Cardiac fibroblast (primary cell): ENCODE measurements around the gene SHISAL1.

Source experiments
- DNase-seq, 2 donors: peaks; one replicate each; pipeline versions ENCODE4 v3.0.0 to v3.0.0-alpha.2; 2010; ENCODE audit warnings: low read depth in 2 of 2
- H3K4me3 ChIP-seq, 2 donors: replicated peaks in 1 of 2; 1 replicate in 1 of 2; 2 replicates in 1 of 2; pipeline ENCODE4 v1.5.1; 2011; ENCODE audit warnings: low read depth in 2 of 2, low read length in 2 of 2, mild to moderate bottlenecking in 2 of 2, moderate library complexity in 1 of 2
- CTCF ChIP-seq: IDR thresholded peaks from one replicate; pipeline ENCODE4 v1.5.1; 2011; ENCODE audit warnings: low read depth, mild to moderate bottlenecking, low read length, inconsistent platforms

Gene SHISAL1

GRCh38 chr22:44278243-44279068, 34.3 kb downstream of the SHISAL1 start:
- DNase-seq: peak in 1 of 2 donors; percentile 13
- H3K4me3 ChIP-seq: no peak overlapping the region
- no peak for TF ChIP-seq CTCF

GRCh38 chr22:44277386-44278135, 35.2 kb downstream of the SHISAL1 start:
- TF ChIP-seq CTCF: no peak
- no peak for DNase-seq
- H3K4me3 ChIP-seq: no peak overlapping the region

GRCh38 chr22:44276706-44277356, 35.9 kb downstream of the SHISAL1 start:
- no peak overlapping the region for H3K4me3 ChIP-seq
- no peak for DNase-seq
- no peak for TF ChIP-seq CTCF

- no peak overlapping the region for H3K4me3 ChIP-seq
- DNase-seq: no peak
- TF ChIP-seq CTCF: no peak
Observed at GRCh38 chr22:44276041-44276440, 36.7 kb downstream of the SHISAL1 start.

- H3K4me3 ChIP-seq: no peak overlapping the region
- no peak for TF ChIP-seq CTCF
Observed at GRCh38 chr22:44275631-44275995, 37.1 kb downstream of the SHISAL1 start.

DNA sequence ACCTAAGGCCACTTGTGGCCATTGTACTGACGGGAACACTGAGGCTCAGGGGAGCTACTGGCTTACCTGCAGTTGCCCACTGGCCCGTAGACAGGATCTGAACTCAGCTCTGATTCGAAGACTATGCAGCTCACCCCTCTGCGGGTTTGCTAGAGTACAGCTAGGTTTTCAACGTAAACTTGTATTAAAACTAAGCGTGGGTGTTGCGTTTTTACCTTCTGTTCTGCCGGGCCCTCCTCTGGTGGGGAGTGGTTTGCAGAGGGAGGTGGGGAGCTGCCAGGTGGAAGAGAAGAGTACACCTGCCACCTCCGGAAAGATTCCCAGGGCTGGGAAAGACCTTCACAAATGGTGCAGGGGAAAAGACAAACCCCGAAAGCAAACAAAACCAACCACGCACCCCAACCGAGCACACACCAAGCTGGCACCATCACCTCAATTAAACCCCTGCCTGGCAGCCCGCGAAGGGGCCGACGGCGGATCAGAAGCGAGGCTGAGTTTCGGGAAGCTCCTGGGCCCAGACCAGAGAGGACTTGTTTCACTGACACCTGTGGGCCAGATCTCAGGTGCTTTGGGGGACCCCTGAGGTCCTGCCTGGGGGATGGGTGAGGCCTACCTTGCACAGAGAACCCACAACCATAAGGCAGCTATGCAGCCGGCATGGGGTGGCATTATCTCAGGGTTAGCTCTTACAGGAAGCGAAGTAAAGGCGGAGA, 37.7 kb downstream of the SHISAL1 start:
- no peak for TF ChIP-seq CTCF
- no peak for DNase-seq
- H3K4me3 ChIP-seq: no peak overlapping the region

More at GRCh38 chr22:44275631-44275995, 37.1 kb downstream of the SHISAL1 start:
- no peak for DNase-seq
